HG02571 (cell line): ENCODE data around the gene CTAG1B.
"Not testable (repeated sequence)": the region's sequence is repeated elsewhere in the genome, so short reads cannot be mapped to it uniquely, and the experiment has no call there.

Experiments used
- ATAC-seq: cut with Tn5 transposase; IDR thresholded peaks from one replicate; pipeline ENCODE4 v1.9.1; 2021; ENCODE audit warnings: mild to moderate bottlenecking, moderate library complexity; ENCODE audit not compliant: unreplicated experiment

The CTAG1B gene

GRCh38 chrX:154619182-154619581 lies at the start of gene CTAG1B:
TSS of gene CTAG1B (minus strand) at chrX:154619282. CDS start at chrX:154619218, 64 bp downstream.
- not testable (repeated sequence) for ATAC-seq

DNA sequence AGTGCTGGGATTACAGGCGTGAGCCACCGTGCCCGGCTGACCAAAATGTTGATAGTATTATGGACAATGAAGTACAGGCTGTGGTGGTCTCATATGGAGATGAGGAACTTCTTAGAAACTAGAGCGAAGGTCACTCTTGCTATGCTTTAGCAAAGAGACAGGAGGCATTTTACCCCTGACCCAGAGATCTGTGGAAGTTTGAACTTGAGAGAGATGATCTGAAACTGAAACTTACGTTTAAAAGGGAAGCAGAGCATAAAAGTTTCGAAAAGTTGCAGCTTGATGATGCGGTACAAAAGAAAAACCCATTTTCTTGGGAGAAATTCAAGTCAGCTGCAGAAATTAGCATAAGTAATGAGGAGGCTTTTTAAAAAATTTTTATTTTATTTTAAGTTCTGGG lies 42.8 kb upstream of the CTAG1B start:
- ATAC-seq, result no peak

DNA sequence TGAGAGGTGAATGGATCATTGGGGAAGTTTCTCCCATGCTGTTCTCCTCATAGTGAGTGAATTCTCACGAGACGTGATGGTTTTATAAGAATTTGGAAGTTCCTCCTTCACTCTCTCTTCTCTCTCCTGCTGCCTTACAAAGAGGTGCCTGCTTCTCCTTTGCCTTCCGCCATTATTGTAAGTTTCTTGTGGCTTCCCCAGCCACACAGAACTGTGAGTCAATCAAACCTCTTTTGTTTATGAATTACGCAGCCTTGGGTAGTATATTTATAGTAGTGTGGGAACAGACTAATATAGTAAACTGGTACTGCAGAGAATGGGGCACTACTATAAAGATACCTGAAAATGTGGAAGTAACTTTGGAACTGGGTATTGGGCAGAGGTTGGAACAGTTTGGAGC lies 42.1 kb upstream of the CTAG1B start:
- ATAC-seq, result no peak

- ATAC-seq, result no peak
These were observed 41.5 kb upstream of the CTAG1B start for GRCh38 chrX:154660541-154660940.

- ATAC-seq, result no peak
These were observed 39.9 kb upstream of the CTAG1B start for GRCh38 chrX:154658957-154659356.

- no peak for ATAC-seq
These were observed 39.1 kb upstream of the CTAG1B start for GRCh38 chrX:154658187-154658586.

DNA sequence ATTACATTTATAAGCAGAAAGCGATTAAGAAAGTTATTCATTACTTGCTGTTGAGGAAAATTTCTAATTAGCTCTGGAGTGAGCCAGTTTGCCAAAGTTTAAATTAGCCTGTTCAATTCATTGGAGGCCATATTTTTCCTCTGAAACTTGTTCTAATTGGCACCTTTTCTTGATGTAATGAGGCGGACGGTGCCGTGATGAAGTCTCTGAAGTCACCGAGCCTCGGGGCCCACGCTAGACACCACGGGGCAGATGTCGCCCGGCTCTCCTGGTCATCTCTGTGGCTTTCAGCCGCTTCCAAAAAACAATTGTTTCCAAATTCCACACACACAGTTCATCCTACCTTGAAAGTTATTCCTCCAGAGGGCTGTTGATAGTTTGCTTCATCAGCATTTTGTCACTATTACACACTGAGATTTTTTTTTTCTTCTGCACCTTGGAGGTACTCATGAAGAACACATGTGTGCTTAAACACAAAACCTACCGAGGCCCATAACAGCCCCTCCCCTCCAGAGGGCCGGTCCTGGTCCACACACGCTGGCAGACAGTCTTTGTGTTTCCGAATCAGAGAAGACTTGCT lies 38.2 kb upstream of the CTAG1B start:
- no peak for ATAC-seq

DNA sequence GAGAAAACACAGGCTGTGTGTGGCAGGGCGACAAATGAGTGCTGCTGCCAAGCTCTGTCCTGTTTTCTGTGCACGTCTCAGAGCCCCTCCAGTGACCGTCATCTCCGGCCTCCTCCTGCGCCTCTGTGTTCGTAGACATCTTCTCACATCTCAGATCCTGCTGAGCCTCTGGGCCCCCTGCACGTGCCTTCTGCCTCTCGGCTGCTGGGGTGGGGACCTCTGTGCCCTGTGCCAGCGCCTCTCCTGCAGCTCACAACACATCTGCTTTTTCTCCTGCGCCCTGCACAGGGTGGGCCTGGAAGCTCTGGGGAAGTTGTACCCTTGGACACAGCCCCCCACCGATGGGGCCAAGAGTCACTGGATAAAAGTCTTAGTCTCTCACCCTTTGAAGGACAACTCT lies 36.7 kb upstream of the CTAG1B start:
- ATAC-seq, result no peak

DNA sequence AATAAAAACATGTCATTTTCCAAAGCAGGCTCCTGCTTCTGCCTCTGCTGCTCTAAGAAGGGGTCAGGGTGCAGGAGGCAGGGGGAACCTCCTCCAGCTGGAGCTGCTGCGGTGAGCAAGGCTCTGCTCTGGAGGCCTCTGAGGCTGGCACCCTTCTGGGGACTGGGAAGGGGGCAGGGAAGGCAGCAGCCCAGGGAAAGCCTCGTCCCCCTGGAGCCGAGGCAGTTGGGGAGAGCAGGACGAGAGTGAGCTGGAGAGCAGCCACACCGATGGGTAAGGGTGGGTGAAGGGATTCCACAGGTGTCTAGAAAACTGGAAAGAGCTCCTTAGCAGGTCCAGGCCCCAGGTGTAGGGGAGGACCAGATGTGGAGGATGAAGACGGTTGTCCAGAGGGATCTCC lies 36.3 kb upstream of the CTAG1B start:
- ATAC-seq, result no peak

DNA sequence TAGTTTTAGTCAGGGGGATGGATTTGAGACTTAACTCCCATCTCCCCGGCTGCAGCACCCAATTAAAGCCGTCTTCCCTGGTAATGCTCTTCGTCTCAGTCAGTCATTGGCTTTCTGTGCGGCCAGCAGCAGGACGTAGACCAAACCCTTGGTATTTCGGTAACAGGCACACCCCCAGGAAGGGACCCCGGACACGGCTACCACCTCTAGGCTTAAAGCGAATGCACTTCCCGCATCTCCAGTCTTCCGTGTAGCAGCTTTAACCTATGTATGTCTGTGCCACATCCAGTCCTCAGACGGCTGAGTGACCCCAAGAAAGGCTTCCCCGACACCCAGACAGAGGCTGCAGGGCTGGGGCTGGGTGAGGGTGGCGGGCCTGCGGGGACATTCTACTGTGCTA lies 35.8 kb upstream of the CTAG1B start:
- ATAC-seq, result no peak

GRCh38 chrX:154654372-154654771 lies 35.3 kb upstream of the CTAG1B start:
- no peak for ATAC-seq

DNA sequence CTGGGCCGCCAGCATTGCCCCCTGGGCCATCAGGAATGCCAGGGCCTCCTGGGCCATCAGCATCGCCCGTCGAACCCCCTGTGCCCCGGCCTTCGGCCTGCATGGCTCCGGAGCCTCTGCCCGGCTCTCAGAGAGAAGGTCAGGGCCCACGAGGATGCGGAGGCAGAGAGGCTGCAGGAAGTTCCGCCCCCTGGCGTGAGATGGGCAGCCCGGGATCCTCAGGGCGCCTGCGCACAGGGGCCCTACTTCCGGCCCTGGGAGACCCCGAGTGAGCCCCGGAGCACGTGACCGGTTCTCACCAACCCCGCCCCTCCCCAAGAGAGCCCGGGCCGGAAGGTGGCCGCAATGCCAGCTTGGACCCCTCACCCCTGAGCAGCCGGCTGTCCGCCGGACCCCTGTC lies 34.3 kb upstream of the CTAG1B start, which contains the start of gene CTAG2:
Gene CTAG2 (minus strand): TSS at position 167 of the 400 bp plus-strand sequence. CDS start 64 bp downstream, at position 103.
- ATAC-seq, result not testable (repeated sequence)

- no peak for ATAC-seq
These were observed 33.9 kb upstream of the CTAG1B start for GRCh38 chrX:154653048-154653401.

GRCh38 chrX:154652311-154653047 lies 33.4 kb upstream of the CTAG1B start:
- no peak for ATAC-seq

GRCh38 chrX:154650221-154650510 lies 31.1 kb upstream of the CTAG1B start:
- no peak for ATAC-seq

DNA sequence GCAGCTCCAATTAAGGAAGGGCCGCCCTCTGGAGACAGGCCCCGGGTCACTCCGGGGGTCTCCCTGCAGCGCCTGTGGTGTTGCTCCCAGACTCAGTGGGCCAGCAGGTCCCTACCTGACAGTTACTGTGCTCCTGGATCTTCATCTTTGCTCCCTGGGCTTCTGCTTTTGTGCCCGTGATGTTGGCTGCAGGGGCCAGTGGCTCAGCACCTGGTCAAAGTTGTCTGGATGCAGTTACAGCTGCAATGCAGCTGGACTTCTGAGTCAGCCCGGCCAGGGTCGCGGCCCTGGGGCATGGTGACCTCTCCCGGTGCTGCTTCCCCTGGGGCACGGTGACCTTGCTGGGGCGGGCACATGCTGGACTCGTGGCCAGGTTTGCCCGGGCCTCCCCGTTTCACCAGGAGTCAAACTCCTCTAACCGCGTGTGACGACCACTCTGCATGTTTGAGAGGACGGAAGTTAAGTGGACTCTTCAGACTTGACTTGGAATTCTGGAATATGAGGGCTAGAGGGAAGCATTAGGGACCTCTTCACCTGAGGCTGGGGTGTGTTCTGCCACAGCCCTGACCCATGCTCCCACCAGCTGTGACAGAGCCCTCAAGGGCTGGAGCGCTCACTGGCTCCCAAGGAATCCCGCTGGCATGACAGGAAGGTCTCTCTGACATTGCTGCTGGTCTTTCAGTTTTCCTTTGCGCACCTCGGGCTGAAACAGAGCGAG lies 30.6 kb upstream of the CTAG1B start:
- ATAC-seq, result no peak

GRCh38 chrX:154648931-154649330 lies 29.8 kb upstream of the CTAG1B start:
- no peak for ATAC-seq

GRCh38 chrX:154645745-154646378 lies 26.8 kb upstream of the CTAG1B start:
- not testable (repeated sequence) for ATAC-seq

DNA sequence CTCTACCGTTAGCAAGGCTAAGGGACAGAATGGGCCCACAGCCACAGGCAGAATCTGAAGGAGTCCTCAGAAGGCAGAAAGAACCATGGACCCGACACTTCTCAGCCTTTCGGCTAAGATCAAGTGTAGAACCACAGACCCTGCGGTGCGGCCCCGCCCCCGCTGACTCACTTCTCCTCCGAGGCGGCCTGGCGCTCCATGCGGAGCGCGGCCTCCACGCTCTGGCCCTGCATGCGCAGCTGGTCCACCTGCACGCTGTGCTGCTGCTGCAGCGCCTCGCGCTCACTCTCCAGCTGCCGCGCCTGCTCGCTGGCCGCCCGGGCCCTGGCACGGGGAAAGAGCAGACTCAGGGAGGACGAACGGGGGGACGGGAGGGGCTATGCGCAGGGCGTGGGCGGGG lies 24.6 kb upstream of the CTAG1B start:
- ATAC-seq, result not testable (repeated sequence)

DNA sequence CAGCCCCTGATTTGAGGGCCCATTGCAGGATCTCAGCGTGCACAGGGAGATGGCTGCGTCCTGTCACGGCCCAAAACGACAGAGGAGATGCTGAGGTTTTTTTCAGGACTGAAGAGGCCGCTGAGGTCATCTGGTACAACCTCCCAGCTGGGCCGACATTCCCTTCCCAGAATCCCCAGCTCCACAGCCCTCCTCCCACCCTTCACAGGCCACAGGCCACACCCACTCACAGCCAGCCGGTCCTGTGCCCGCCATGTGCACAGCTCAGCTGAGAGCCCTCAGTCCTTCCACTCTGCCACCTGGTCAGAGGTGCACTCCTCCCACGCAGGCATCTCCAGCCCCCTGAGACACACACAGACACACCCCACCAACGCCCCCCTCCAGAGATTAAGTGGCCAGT lies 22.7 kb upstream of the CTAG1B start:
- not testable (repeated sequence) for ATAC-seq

DNA sequence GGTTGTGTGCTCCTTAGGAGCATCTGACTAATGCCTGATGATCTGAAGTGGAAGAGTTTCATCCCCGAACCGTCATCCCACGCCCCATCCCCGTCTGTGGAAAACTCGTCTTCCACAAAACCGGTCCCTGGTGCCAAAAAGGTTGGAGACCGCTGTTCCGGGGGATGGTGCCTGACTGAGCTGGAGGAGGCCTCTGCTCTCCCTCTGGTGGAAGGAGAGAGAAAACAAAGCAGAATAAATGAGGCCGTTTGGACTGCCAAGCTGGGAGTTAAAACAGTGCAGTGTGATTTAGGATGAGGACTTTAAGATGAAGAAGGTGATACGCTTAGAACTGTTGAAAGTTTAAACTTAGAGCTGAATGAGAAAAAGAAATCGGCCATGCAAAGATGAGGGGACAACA lies 14.6 kb upstream of the CTAG1B start:
- not testable (repeated sequence) for ATAC-seq

- ATAC-seq, result not testable (repeated sequence)
These were observed 11.9 kb upstream of the CTAG1B start for GRCh38 chrX:154630949-154631348.
